CD4-positive, alpha-beta T cell treated with Interleukin-1 beta for 1 hour (primary cell): Measurements from ENCODE around the gene NUP214.

Source experiments
- DNase-seq, 2 donors: peaks; one replicate each; pipeline ENCODE4 v3.0.0-alpha.2; 2020 to 2022

NUP214 gene

GRCh38 chr9:131280660-131281059 is 155.3 kb downstream of the NUP214 start:
- DNase-seq = no peak

GRCh38 chr9:131281119-131281965 is 156.0 kb downstream of the NUP214 start:
- no peak for DNase-seq

GRCh38 chr9:131282175-131282574 is 156.8 kb downstream of the NUP214 start:
- no peak for DNase-seq

- DNase-seq = no peak
Measured at GRCh38 chr9:131282688-131283422, 157.5 kb downstream of the NUP214 start.
